Left ventricle myocardium superior (tissue), 1 donor: ENCODE results near the gene FURIN. TPM values are rescaled to one million over a fixed set of nuclear protein-coding genes. Genes with fewer than 3 reads are reported as not detected.
"Not testable (repeated sequence)": the region's sequence is repeated elsewhere in the genome, so short reads cannot be mapped to it uniquely, and the experiment has no call there.

Experiments used
- ATAC-seq: fragments of 200-7000 bp; cut with Tn5 transposase; one replicate; pipeline ENCODE4 v1.9.1; 2020; ENCODE audit warnings: mild to moderate bottlenecking, moderate library complexity
- DNase-seq: peaks from one replicate; pipeline ENCODE4 v3.0.0-alpha.2; 2020
- intact Hi-C: fragments of 100-400 bp; cut with micrococcal nuclease; formaldehyde crosslinking; loops from one replicate; pipeline ENCODE4 v1.11.0; 2022
- total RNA-seq: library from RNA; stranded (reverse); fragmentation: NEBNext Ultra II Directional; extraction: Animal tissue kit (Norgen Biotek cat#: 25700); gene quantifications from one replicate; pipeline ENCODE4 v1.2.1, GENCODE V29; 2021
- donor health status: DM: no; HTN: yes; CAD: no; lungs with severe emphysema.

The FURIN gene
- total RNA-seq, 1 donor from 2014 or later, result 49.9 TPM

DNA sequence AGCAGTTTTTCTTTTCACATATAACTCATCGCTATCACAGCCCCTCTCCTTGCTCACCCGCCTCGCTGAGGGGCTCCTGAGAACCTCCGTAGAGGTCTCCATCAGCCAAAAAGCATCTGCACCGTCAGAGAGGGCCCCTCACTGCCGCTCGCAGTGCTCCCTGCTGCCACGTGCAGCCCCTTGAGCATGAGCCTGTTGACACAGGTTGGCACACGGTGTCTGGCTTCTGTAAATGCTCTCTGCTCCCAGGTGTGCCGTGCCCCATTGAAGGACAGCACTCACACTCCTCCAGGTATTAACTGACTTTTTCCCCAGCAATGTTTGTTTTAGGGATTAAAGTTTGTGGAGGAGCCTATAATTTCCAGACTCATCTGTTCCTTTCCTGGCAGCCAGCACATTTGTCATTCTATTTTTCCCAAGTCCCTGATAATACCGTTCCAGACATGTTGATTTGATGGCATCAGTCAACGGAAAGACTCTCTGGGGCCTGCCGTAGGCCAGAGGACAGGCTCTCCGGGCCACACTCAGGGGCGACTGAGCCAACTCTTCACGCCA is 2.1 kb upstream of the FURIN start:
- intact Hi-C loops, result no loop called here
- ATAC-seq (no peak), DNase-seq (no peak)

DNA sequence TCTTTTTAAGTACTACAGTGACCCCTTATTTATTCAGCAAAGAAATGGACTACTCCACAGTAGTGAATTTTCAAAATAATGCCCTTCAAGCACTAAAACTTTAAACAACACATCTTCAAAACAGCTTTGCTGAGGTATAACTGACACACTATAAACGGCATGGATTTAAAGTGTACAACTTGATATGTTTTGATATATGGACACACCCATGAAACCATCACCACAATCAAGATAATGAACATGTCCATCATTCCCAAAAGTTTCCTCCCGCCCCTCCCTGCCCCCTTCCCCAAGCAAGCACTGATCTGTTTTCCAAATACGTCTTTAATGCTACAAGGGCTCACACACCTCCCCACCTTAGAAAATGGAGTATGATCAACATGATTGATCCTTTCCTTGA is 1.6 kb upstream of the FURIN start:
- ATAC-seq, result no peak
- DNase-seq, result no peak
- intact Hi-C loops, result no loop called here

DNA sequence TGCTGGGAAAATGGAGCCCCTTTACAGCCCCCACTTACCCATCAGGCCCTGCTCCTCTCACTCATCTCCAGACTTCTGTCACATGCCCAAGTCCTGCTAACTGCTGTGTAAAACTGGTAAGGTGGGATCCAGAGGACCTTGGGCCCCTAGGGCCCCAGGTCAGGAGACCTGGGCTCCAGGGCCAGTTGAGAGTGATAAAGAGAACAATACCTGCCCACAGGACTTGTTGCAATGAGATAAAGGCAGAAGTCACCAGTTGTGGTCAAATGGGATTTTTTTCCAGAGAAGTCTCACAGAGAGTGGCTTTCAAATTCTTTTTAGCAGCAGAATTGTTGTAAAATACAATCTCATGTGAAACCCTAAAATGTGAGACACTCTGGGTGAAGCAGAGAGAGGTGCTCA is 753 bp downstream of the FURIN start:
- intact Hi-C loops, result no loop called here
- no peak for ATAC-seq
- DNase-seq, result no peak

DNA sequence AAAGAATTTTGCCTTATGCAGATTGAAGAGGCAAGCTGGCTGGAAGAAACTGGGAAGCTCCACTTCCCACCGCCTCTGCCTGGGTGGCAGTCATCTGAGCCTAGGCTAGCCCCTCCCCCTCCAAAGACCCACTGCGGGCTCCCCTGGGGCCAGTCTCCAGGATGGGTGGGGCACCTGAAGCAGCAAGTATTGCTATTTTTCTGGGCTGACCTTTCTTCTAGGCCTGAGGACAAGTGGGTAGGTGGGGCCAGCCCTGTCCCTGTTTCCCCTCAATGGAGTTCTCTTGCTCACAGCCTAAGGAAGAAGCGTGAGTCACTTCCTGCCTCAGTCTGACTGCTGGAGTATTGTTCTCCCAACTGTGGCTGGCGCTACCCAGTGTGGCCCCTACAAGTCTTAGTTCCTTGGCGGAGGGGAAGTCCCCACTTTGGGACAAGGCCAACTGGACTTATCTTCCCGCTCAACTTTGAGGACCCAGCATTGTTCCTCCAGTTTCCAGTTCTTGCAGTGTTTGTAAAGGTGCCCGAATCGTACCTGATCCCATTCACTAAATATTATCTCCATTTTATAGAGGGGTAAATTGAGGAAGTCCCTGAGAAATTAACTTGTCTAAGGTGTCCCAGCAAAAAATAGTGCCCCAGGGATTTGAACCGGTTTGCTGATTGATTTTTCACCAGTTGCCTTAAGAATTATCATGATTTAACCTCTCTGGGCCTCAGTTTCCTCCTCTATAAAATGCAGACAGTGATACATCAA is 1.4 kb downstream of the FURIN start:
- peak; percentile 79 for ATAC-seq
- intact Hi-C loops, result no loop called here
- DNase-seq, result peak; percentile 85

DNA sequence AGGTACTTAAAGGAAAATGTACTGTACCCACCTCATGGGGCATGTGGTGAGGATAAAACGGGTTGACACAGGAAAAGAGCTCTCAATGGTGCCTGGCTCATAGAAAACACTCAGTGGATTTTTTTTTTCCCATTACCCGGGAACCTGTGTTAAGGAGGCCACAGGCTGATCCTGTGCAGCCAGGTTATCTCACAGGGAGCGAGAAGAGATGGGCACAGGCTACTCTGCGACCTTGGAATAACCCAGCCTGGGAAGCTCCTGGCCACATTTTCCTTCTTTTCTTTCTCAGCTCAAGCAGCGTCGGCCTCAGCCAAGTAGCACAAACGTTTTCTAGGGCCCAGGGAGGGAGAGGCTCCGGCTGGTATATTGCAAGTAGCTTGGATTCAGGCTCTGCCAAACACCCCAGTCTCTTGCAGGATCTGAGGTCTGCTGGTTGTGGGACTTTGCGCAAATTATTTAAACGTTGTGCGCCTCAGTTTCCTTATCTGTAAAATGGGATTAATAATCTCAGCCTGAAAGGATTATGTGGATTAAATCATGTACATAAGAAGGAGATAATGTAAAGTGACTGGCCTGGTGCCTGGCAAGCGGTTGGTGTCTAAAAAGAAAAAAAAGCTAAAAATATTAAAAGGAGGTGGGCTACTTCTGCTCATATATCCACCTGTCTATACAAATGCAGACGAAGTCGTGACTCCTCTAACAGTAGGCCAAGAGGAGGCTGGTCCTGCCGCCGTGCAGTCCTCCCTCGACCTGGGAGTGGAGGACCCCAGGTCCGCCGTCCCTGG is 2.2 kb downstream of the FURIN start:
- DNase-seq (no peak), ATAC-seq (peak; percentile 18)
- intact Hi-C loops, result no loop called here

DNA sequence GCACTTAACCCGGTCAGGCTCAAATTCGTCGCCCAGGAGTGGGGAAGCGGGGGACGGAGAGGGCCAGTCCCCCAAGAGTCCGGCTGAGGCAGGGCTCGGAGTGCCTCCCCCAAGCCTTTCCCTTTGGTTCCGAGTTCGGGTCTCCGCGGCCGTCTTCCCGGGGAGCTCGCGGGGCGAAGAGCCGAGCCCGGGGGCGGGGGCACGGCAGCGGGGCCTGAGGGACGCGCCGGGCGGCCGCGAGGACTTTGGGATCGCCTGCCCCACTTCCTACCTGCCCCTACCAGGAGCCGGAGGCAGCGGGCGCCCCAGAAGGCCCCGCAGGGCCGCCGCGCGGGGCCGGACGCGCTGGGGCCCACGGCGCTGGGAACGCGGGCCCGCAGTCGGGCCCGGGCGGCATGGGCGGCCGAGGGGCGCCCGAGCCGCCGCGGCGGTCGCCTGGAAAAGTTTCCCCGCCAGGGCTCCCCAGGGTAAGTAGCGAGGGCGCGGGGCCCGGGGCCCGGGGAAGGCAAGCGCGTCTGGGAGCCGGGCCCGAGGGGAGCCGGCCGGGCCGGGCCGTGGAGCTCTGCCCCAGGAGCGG is 2.8 kb downstream of the FURIN start:
- DNase-seq (peak; percentile 69), ATAC-seq (peak; percentile 28)
- intact Hi-C loops, result no loop called here

DNA sequence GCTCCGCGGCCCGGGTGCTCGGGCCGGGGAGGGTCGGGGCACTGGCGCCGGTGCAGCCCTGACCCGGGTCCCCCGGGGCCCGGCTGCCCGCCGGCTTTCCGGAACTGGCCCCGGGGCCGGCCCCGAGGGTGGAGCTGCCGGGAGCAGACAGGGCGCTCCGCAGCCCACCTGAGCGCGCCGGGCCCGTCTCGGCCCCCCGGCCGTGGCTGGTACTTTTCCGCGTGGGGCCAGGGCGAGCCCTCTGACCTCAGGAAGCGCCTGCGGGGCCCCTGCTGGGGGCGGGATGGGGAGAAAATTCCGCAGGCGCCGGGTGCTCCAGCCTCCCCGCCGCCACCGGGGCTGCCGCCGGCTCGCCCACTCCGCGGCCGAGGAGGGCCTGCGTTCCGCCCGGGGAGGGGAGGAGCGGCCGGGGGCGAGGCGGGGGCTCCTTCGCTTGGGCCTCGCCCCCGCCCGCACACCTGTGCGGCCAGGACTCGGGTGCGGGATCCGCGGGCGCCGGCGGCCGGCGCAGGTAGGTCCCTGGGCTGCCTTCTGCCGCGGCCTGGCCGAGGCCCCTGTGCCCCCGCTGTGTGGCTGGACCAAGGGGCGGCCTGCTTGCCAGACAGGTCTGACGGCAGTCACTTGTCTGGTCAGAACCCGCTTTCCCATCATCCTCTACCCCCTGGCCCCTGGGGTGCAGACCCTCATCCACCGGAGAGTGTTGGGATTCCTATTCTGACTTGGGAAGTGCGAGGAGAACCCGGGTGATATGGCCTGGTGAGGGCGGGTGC is 3.5 kb downstream of the FURIN start:
- DNase-seq (peak; percentile 56), ATAC-seq (peak; percentile 20)
- intact Hi-C loops, result no loop called here

DNA sequence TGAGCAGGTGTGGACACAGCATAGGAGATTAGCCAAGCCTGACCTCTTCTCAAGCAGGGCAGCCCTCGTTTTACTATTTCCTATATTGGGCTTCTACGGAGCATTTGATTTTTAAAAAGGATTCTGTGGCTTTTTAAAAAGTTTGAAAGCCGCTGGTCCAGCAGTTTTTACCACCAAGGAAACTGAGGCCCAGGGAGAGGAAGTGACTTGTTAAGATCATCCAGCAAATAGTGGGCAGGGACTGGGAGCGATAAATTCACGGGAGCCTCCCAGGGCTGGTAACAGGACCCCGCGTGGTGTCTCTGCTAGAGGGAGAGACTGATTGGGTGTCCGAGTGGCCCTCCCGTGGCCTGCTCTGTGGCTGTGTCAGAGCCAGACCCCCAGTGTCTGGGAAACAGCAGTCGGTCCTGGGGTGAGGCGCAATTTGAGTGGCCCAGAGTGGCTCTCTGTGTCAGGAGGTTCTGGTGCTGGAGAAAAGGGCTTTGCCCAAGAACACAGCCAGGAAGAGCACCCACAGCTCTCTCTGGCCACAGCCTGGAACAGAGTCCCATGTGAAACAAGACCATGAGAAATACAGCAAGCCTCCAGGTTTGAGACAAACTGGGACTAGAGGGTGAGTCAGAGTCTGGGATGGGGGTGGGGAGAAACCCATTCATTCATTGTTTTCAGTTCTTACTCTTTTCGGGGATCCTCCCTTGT is 4.2 kb downstream of the FURIN start:
- ATAC-seq, result peak; percentile 3
- intact Hi-C loops, result no loop called here
- DNase-seq, result no peak

DNA sequence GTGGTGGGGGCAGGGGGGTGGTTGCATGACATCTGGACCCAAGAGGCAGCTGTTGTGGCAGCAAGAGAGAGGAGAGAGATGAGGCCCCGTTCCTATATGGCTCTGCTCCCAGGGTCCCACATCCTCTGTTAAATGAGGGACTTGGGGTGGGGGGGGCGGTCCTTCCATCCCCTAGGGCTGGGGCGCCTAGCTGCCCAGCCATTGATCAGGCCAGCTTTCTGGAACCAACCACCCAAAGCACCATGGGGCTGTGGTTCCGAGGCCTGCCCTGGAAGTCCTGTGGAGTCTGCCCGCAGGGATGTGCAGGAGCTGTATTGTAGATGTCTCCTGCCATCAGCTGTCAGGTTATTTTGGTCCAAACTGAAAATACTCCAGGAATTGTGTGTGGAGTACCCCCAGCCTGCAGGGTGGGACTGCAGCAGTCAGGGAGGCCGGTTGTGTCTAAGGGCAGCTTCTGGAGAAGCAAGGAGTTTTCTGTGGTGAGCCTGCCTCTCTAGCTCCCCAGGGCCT is 5.2 kb downstream of the FURIN start:
- DNase-seq, result no peak
- no peak for ATAC-seq
- intact Hi-C loops, result no loop called here

DNA sequence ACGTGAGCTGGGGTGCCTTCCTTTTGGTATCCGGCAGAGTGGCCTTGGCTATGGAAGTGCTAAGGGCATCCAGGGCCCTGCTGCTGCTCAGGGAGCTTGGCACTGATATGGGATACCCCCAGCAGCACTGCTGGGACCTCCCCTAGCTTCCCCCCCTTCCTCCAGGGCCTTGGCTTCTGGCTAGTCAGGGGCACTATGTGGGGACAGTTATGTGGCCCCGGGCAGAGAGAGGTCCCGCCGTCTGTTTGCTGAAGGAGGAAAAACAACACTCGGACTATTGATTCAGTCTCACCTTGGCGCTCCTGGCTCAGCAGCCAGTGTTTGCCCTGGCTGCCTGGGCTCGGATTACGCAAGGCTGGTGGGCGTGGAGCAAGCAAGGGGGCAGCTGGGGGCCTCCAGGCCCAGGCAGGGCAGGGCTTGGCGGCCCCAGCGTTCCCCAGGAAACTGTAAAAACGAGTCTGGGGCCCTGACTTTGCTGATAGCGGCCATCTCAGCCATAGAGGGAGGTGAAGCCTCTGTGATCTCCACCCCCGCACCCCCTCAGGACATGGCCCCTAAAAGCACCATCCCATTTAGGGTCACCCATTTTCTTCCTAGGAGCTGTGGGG is 5.7 kb downstream of the FURIN start:
- no peak for ATAC-seq
- intact Hi-C loops, result no loop called here
- DNase-seq, result no peak

DNA sequence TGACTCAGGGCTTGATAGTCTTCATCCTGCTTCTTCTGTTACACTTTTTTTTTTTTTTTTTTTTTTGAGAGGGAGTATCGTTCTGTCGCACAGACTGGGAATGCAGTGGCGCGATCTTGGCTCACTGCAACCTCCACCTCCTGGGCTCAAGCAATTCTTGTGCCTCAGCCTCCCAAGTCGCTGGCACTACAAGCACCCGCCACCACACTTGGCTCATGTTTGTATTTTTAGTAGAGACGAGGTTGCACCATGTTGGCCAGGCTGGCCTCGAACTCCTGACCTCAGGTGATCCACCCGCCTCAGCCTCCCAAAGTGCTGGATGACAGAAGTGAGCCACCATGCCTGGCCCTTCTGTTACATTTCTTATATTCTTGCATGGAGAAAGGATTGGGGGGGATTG is 6.6 kb downstream of the FURIN start:
- intact Hi-C loops, DNase-seq, ATAC-seq: not testable (repeated sequence)

DNA sequence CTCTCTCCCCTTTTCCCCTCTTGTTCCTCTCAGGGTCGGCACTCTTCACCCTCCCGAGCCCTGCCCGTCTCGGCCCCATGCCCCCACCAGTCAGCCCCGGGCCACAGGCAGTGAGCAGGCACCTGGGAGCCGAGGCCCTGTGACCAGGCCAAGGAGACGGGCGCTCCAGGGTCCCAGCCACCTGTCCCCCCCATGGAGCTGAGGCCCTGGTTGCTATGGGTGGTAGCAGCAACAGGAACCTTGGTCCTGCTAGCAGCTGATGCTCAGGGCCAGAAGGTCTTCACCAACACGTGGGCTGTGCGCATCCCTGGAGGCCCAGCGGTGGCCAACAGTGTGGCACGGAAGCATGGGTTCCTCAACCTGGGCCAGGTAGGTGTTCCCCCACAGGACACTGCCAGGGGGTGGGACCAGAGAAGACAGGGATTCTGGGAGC is 7.2 kb downstream of the FURIN start:
- no peak for ATAC-seq
- intact Hi-C loops, result no loop called here

DNA sequence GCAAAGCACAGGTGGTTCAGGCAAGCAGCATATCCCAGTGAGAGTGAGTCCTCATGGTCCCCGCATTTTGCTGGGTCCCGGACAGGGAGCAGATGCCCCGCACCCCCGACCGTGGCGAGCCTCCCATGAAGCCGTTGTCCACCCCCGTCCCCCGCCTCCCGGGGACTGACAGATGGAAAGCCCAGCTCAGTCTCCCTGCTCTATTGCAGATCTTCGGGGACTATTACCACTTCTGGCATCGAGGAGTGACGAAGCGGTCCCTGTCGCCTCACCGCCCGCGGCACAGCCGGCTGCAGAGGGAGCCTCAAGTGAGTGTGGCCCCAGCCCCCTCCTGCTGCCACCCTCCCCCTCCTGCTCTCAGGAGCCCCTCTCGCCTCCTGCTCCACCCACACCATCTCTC is 7.7 kb downstream of the FURIN start:
- DNase-seq (no peak), ATAC-seq (no peak)
- intact Hi-C loops, result no loop called here

More for the DNA sequence above, 7.2 kb downstream of the FURIN start:
- no peak for DNase-seq

DNA sequence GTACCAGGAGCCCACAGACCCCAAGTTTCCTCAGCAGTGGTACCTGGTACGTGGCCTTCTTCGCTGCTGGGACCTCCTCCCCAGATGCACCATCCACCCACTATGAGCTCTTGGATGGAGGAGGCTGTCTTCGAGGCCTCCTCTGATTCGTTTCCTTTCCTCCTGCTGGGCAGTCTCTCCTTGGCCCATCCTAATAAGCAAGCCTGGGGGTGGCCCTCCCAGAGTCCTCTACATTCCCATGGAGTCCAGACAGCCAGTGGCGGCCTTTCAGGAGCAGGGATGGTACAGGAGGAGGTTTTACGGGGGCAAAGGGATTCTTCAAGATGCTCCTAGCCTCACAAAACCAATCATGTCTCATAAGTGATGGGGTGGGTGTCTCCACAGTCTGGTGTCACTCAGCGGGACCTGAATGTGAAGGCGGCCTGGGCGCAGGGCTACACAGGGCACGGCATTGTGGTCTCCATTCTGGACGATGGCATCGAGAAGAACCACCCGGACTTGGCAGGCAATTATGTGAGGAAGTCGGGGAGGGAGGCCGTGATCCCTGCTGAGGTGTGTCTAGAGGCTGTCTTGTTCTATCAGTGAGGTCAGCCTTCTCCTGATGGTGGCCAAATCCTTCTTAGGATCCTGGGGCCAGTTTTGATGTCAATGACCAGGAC is 8.3 kb downstream of the FURIN start:
- ATAC-seq (no peak), DNase-seq (no peak)
- intact Hi-C loops, result no loop called here

DNA sequence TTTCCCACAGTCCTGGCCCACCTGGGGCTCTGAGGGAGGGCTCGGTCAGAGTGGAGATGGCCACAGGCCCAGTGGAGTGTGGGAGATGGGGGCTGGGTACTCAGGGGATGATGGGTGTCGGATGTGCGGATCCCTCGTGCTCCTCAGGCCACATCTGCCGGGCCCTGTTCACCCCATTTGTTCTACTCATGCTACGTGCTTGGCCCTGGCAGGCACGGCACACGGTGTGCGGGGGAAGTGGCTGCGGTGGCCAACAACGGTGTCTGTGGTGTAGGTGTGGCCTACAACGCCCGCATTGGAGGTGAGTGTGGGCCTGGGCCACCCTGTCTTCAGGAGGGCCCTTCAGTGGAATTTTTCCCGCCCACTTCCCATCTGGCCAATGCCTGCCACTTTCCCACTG is 8.9 kb downstream of the FURIN start:
- intact Hi-C loops, result no loop called here
- no peak for DNase-seq
- no peak for ATAC-seq

DNA sequence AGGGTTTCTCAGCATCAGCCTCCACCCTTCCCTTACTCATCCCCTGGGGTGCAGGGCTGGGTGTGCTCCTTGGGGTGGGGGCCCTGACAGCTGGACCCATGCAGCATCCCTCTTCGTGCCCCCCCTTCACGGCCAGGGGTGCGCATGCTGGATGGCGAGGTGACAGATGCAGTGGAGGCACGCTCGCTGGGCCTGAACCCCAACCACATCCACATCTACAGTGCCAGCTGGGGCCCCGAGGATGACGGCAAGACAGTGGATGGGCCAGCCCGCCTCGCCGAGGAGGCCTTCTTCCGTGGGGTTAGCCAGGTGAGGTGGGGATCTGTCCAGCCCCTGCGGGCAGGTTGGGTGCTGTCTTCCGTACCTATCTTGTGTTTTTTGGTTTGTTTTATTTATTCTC is 9.6 kb downstream of the FURIN start:
- ATAC-seq (no peak), DNase-seq (no peak)
- intact Hi-C loops, result no loop called here

DNA sequence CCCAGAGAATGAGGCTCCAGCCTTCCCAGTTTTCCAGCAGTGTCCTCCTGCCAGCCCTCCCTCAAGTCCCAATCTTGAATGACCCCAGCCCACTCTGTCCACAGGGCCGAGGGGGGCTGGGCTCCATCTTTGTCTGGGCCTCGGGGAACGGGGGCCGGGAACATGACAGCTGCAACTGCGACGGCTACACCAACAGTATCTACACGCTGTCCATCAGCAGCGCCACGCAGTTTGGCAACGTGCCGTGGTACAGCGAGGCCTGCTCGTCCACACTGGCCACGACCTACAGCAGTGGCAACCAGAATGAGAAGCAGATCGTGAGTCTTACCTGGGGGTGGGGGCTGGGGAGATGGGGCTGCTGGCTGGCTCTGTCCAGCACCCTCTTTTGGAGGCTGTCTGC is 10.3 kb downstream of the FURIN start:
- DNase-seq (no peak), ATAC-seq (no peak)
- intact Hi-C loops, result no loop called here
